NCI-H1436 treated with DMSO at 0.1 percent for 48 hours (cell line): ENCODE measurements around the gene AKR1C4.
"Not testable (repeated sequence)": the region's sequence is repeated elsewhere in the genome, so short reads cannot be mapped to it uniquely, and the experiment has no call there.

Experiments used
- DNase-seq: peaks from one replicate; lab custom pipeline; 2025; lab: John Stamatoyannopoulos, UW

AKR1C4 gene

DNA sequence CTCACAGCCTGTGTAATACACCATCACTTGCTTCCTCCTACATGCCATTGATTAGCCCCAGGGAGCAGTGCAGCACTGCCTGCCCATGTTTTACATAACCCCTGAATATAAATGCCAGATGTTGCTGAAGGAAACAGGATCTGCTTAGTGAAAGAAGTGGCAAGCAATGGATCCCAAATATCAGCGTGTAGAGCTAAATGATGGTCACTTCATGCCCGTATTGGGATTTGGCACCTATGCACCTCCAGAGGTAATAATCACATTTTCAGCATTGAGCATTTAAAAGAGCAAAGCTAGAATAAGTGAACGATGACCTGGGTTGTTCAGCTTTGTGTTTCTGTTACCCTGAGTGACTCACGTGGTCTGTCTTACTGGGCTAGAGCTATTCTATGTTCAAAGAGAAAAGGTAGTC, at the start of gene AKR1C4:
AKR1C4 (plus strand) TSS at position 136 of the 412 bp plus-strand sequence; CDS start at position 167, 31 bp downstream.
- no peak for DNase-seq

DNA sequence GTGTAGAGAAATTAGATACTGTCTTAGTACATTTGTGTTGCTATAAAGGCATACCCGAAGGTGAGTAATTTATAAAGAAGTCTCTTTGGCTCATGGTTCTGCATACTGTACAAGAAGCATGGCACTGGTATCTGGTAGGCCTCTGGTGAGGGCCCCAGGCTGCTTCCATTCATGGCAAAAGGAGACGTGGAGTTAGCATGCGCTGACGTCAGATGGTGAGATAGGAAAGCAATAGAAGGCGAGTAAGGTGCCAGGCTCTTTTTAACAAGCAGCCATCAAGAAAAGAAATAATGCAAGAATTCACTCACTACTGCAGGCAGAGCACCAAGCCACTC, 49.8 kb upstream of the AKR1C4 start:
- DNase-seq = no peak

GRCh38 chr10:5147255-5147980, 49.2 kb upstream of the AKR1C4 start:
- no peak for DNase-seq

DNA sequence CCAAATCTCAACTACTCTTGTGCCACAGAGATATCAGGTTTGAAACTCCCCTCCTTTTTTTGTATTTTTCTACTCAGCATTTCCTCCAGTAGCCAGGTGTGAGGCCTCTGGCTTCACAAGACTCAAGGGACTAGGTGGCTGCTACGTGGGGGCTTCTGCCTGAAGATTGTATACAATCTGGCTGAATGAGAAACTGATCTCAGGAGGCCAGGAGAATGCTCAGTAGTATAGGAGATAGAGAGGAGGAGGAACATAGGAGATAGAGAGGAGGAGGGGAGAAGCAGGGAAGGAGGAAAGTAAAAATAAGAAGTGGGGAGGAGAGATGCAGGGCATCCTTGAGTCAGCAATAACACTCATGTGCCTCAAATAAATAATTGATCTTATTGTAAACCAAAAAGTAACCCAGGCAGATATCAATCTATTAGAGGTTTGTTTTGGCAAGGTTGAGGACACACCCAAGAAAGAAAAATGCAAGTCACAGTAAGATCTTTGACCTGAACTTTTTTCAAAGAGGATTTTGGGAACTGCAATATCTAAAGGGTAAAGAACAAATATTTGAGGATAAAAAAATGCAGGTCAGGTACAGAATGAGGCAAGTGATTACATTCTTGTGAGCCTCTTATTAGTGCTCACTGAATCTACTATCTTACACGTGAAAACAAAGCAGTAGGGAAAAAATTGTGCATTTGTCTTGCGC, 48.5 kb upstream of the AKR1C4 start:
- DNase-seq = no peak

DNA sequence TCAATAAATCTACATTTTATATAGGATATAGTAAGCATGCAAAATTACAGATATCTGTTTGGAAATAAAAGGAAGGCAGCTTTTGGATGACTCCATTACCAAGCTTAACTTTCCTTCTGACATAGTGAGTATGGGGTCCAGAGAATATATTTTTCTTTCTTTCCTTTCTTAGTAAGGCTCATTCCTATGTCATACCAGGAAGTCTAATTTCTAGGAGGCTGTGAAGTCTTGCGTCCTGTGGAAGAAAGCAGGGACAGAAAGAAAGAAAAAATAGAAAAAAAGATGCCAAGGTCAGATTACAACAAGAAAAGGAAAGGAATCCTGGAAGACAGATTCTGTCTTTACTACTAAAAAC, 48.0 kb upstream of the AKR1C4 start:
- no peak for DNase-seq

DNA sequence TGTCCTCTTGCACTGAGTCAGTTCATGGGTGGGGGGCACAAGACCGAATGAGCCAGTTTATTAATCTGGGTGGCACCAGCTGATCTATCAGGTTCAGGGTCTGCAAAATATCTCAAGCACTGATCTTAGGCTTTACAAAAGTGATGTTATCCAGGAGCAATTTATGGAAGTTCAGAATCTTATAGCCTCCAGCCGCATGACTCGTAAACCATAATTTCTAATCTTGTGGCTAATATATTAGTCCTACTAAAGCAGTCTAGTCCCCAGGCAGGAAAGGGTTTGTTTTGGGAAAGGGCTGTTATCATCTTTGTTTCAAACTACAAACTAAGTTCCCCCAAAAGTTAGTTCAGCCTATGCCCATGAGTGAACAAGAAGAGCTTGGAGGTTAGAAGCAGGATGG, 45.6 kb upstream of the AKR1C4 start:
- DNase-seq = no peak

DNA sequence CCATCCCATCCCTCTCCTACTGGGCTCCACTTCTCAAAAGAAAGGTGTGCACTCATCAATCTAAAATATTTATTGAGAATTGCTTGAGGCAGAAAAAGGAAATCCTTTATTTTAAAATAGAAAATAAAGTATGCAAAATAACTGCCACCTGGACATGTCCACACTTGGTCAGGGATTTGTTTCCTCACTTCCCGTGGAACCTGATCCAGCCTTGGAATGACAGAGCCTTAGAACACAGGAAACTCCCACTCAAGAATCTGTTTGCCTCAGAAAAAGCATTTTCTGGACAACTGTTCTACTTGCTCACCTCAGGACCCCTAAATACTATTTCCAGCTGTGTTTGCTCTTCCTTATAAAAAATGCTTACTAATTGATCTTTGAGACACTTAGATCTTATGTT, 40.7 kb upstream of the AKR1C4 start:
- no peak for DNase-seq

DNA sequence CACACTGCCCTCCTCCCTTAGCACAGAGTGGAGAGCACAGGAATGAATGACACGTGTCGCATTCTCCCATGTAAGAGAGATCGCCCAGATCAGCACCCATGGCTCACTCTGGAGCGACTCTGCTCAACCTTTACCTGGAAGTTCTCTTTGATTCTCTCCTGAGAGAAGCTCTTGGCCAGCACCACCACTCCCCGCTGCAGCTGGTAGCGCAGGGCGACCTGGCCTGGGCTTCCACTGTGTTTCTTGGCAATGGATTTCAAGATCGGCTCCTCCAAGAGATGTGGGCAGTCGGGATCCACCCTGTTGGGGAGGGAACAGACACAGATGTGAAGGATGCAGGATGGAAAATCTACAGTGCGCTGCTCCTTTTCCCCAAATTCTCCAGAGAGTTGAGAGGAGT, 39.1 kb upstream of the AKR1C4 start:
- no peak for DNase-seq

DNA sequence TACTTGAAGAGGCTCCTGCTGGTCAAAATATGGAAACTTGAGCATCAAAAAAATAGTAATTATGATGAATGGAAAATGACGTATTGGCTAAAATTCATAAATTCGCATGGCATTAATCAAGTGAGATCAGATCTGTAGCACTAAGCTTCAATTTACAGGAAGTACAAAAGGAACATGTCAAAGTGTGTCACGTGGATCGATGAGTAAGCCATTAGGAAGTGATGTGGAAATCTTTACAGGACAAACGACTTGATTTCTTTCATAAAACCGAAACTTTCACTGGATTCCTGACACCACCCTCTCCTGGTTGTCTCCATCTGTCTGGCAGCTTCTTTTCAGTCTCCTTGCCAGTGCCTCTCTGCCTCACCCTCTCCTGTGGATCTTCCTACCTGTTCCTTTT, 37.5 kb upstream of the AKR1C4 start:
- DNase-seq = no peak

- DNase-seq = no peak
These were observed 33.1 kb upstream of the AKR1C4 start for GRCh38 chr10:5163487-5163886.

GRCh38 chr10:5165738-5166137, 30.9 kb upstream of the AKR1C4 start:
- DNase-seq = no peak

GRCh38 chr10:5168897-5169420, 27.7 kb upstream of the AKR1C4 start:
- no peak for DNase-seq

DNA sequence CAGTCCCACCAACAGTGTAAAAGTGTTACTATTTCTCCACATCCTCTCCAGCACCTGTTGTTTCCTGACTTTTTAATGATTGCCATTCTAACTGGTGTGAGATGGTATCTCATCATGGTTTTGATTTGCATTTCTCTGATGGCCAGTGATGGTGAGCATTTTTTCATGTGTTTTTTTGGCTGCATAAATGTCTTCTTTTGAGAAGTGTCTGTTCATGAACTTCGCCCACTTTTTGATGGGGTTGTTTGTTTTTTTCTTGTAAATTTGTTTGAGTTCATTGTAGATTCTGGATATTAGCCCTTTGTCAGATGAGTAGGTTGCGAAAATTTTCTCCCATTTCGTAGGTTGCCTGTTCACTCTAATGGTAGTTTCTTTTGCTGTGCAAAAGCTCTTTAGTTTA, 21.1 kb upstream of the AKR1C4 start:
- not testable (repeated sequence) for DNase-seq

GRCh38 chr10:5180503-5180902, 16.1 kb upstream of the AKR1C4 start:
- DNase-seq = not testable (repeated sequence)

- DNase-seq = no peak
These were observed 12.7 kb upstream of the AKR1C4 start for GRCh38 chr10:5183923-5184322.

GRCh38 chr10:5184987-5185775, 11.5 kb upstream of the AKR1C4 start, which contains the start of gene AKR1C8:
AKR1C8 (minus strand) TSS chr10:5185150; CDS start chr10:5185104, 46 bp downstream.
- no peak for DNase-seq

- no peak for DNase-seq
These were observed 8.8 kb upstream of the AKR1C4 start for GRCh38 chr10:5187867-5188266.

GRCh38 chr10:5188358-5188757, 8.3 kb upstream of the AKR1C4 start:
- DNase-seq = no peak

GRCh38 chr10:5194431-5194830, 2.2 kb upstream of the AKR1C4 start:
- no peak for DNase-seq

DNA sequence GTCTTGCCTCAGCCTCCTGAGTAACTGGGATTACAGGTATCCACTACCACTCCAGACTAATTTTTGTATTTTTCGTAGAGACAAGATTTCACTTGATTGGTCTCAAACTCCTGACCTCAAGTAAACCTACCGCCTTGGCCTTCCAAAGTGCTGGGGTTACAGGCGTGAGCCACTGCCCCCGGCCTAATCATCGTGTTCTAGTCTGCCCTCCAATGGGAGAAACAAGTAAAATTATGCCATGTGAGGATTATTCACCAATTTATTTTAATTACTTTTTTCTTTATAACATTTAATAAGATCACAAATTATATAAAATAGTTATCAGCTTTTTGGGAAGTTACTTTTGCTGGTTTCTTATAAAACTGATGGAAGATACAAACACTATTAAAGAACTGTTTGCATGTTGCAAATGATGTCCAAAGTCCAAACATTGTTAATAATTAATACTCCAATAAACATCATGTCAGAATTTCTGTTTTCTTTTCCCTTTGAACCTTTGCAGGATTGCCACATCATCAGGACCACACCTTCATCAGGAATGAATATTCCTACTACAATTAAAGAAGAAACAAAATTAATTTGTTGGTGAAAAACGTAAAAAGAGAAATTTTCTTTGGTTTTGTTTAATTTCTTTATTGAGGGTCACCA, 786 bp upstream of the AKR1C4 start:
- DNase-seq = no peak

DNA sequence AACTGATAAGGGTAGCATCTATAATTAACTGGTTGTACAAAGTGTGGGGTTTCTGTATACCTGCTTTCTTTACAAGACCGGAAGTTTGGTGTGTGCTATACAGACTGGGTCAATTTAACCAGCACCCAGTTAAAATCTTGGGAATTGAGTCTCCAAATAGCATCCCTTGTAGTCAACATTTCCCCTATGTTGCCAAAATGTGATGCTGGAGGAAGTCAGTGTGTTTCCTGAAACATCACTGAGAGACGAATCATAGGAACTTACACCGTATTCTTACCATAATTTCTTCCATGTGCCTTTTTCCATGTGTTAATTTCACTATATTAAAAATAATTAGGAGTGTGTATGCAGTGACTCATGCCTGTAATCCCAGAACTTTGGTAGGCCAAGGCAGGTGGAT, 1.7 kb downstream of the AKR1C4 start:
- no peak for DNase-seq

- DNase-seq = no peak
These were observed 2.8 kb downstream of the AKR1C4 start for GRCh38 chr10:5199398-5199797.
